ENCODE data around the gene SLC38A8. TPM values are rescaled to one million over a fixed set of nuclear protein-coding genes. Genes with fewer than 3 reads are reported as not detected.

The SLC38A8 gene
- total RNA-seq, 3 donors from 2014 or later (not counting 1 experiment from before 2014, with no cell fraction given): not detected

- Mint-ChIP-seq H3K4me1 (peaks cover 4 to 9% of the 10 kb centered on the region in 2 donors), H3K36me3 (no peaks in the 10 kb centered on the region), H3K27ac (no peak overlapping the region), H3K27me3 (ENCODE audit: low read depth in 2 of 2) (peaks cover 8 to 12% of the 10 kb centered on the region in 2 donors), H3K9me3 (no peaks in the 10 kb centered on the region), H3K4me3 (no peak overlapping the region)
- intact Hi-C loops (cut with micrococcal nuclease): no loop called here
- H3K27me3 ChIP-seq (ENCODE audit: control insufficient read depth, insufficient read depth, low read length): no peaks in the 10 kb centered on the region
- WGBS (ENCODE audit: insufficient coverage): 86% methylated on average over 12 of the region's 12 CpGs
- no peak for ATAC-seq
- no peaks in the 10 kb centered on the region for H3K36me3 ChIP-seq (ENCODE audit: control insufficient read depth, insufficient read depth, low read length)
- DNase-seq: no peak
- peaks cover 2% of the 10 kb centered on the region for H3K4me1 ChIP-seq (ENCODE audit: control insufficient read depth, insufficient read depth, low read length)
- TF ChIP-seq CTCF (IDR thresholded peaks at IDR 0.05): no peak
- no peak overlapping the region for H3K27ac ChIP-seq (ENCODE audit: low read length)
- no peak overlapping the region for H3K4me3 ChIP-seq (ENCODE audit: low read length)
- no peaks in the 10 kb centered on the region for H3K9me3 ChIP-seq (ENCODE audit: control insufficient read depth, insufficient read depth, low read length)
Observed at GRCh38 chr16:84034516-84034915, 8.1 kb downstream of the SLC38A8 start.

GRCh38 chr16:84033251-84034195 lies 9.1 kb downstream of the SLC38A8 start:
- H3K27me3 Mint-ChIP-seq (ENCODE audit: low read depth in 2 of 2): peaks cover 8 to 16% of the 10 kb centered on the region in 2 donors
- no peak for ATAC-seq
- H3K27ac Mint-ChIP-seq: no peak overlapping the region
- no peak overlapping the region for H3K4me3 Mint-ChIP-seq
- H3K36me3 Mint-ChIP-seq: no peaks in the 10 kb centered on the region
- intact Hi-C loops (cut with micrococcal nuclease): no loop called here
- Histone ChIP-seq H3K36me3 (ENCODE audit: control insufficient read depth, insufficient read depth, low read length) (no peaks in the 10 kb centered on the region), H3K9me3 (ENCODE audit: control insufficient read depth, insufficient read depth, low read length) (no peaks in the 10 kb centered on the region), H3K4me3 (ENCODE audit: low read length) (no peak overlapping the region), H3K4me1 (ENCODE audit: control insufficient read depth, insufficient read depth, low read length) (peaks cover 9% of the 10 kb centered on the region), H3K27ac (ENCODE audit: low read length) (no peak overlapping the region), H3K27me3 (ENCODE audit: control insufficient read depth, insufficient read depth, low read length) (no peaks in the 10 kb centered on the region)
- 87% methylated on average over 24 of the region's 25 CpGs for WGBS (ENCODE audit: insufficient coverage)
- no peak for DNase-seq
- no peaks in the 10 kb centered on the region for H3K9me3 Mint-ChIP-seq
- no peak for TF ChIP-seq CTCF (IDR thresholded peaks at IDR 0.05)
- H3K4me1 Mint-ChIP-seq: peaks cover 8 to 13% of the 10 kb centered on the region in 2 donors

- Mint-ChIP-seq H3K27ac (no peak overlapping the region), H3K9me3 (no peaks in the 10 kb centered on the region), H3K4me3 (no peak overlapping the region), H3K36me3 (no peaks in the 10 kb centered on the region), H3K27me3 (ENCODE audit: low read depth in 2 of 2) (peaks cover 11 to 22% of the 10 kb centered on the region in 2 donors), H3K4me1 (peaks cover 8 to 13% of the 10 kb centered on the region in 2 donors)
- no peaks in the 10 kb centered on the region for H3K9me3 ChIP-seq (ENCODE audit: control insufficient read depth, insufficient read depth, low read length)
- no peaks in the 10 kb centered on the region for H3K36me3 ChIP-seq (ENCODE audit: control insufficient read depth, insufficient read depth, low read length)
- ATAC-seq: no peak
- no peak for TF ChIP-seq CTCF (IDR thresholded peaks at IDR 0.05)
- no peak overlapping the region for H3K4me3 ChIP-seq (ENCODE audit: low read length)
- H3K4me1 ChIP-seq (ENCODE audit: control insufficient read depth, insufficient read depth, low read length): peaks cover 9% of the 10 kb centered on the region
- no peaks in the 10 kb centered on the region for H3K27me3 ChIP-seq (ENCODE audit: control insufficient read depth, insufficient read depth, low read length)
- 75% methylated on average over 14 of the region's 15 CpGs for WGBS (ENCODE audit: insufficient coverage)
- no peak overlapping the region for H3K27ac ChIP-seq (ENCODE audit: low read length)
- DNase-seq: no peak
- intact Hi-C loops (cut with micrococcal nuclease): no loop called here
Observed at GRCh38 chr16:84032458-84033178, 10.0 kb downstream of the SLC38A8 start.
